Measurements from ENCODE around the gene DGKG.
A peak's percentile ranks its signal among the peaks of the same experiment; 100 is the strongest.

The DGKG gene

DNA sequence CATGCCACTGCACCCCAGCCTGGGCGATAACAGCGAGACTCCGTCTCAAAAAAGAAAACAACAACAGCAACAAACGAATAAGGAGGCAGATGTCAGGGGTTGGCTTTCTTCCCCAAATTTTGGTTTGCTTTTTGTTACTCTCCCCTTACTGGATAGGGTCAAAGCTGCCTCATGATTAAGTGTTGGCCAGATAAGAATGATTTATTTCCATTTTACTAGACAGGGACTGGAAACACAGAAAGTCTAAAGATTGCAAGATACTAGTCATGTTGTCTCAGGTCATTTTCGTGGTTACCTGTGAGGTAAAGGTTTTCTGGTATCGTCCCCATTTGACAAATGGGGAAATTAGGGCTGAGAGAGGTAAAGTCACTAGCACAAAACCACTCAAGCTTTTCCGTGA lies 234.6 kb downstream of the DGKG start:
- no peak overlapping the region for H3K4me3 Mint-ChIP-seq
- no peak overlapping the region for H3K27ac Mint-ChIP-seq
- no peaks in the 10 kb centered on the region for H3K9me3 Mint-ChIP-seq
- no peaks in the 10 kb centered on the region for H3K36me3 Mint-ChIP-seq
- H3K4me1 Mint-ChIP-seq: no peaks in the 10 kb centered on the region
- peaks cover 9% of the 10 kb centered on the region for H3K27me3 Mint-ChIP-seq

DNA sequence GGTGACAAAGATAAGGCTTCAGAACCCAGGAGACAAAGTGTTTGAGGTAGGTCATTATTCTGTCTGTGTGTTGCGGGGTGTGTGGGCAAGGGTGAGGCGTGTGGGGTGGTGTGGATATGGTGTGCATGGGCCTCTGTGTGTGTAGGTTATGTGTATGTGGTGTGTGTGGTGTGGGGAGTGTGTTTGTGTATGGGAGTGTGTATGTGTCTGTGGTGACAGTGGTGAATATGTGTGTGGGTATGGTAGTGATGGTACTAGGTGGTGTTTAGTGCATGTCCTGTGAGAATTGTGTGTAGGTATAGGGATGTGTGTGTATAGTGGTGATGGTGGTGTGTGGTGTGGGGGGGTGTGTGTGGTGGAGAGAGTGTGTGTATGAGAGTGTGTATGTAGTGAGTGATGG lies 236.9 kb downstream of the DGKG start:
- Mint-ChIP-seq H3K27ac (no peak overlapping the region), H3K4me1 (no peaks in the 10 kb centered on the region), H3K4me3 (no peak overlapping the region), H3K36me3 (no peaks in the 10 kb centered on the region), H3K9me3 (no peaks in the 10 kb centered on the region), H3K27me3 (peaks cover 10% of the 10 kb centered on the region)

DNA sequence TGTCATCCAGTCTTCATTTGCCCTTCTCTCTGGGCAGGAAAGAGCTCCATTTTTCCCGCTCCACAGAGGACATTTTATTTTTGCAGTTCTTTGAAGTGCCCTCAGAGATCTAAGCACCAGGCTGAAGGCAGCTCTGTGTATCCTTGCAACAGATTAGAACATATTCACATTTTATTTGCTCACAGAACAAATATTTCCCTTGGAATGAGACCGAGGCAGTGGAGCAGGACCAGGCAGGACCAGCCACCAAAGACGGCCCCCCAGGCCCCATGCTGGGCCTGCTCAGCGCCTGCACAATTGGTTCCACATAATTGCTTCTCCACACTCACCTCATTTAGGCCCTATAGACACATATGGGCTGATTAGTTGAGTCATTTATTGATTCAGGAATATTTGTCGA lies 237.4 kb downstream of the DGKG start:
- Mint-ChIP-seq H3K36me3 (no peaks in the 10 kb centered on the region), H3K4me3 (no peak overlapping the region), H3K9me3 (no peaks in the 10 kb centered on the region), H3K27ac (no peak overlapping the region), H3K4me1 (no peaks in the 10 kb centered on the region), H3K27me3 (peaks cover 9% of the 10 kb centered on the region)

DNA sequence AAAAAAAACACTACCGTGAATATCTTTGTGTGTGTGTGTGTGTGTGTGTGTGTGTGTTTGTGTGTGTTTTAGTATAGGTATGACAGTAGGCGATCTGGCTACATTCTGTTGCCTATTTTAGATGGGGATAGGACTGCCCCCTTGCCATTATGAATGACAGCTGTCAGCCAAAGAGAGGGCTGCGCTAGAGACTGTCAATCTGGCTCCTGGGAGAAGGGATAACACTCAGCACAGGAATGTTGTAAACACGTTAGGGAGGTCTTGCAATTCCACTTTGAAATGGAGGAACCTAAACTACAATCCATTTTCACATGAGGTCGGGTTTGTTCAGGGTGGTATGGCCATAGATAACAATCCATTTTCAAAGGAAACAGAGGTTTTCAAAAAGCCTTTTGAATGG lies 239.0 kb downstream of the DGKG start:
- H3K9me3 Mint-ChIP-seq: no peaks in the 10 kb centered on the region
- H3K27ac Mint-ChIP-seq: no peak overlapping the region
- peaks cover 18% of the 10 kb centered on the region for H3K27me3 Mint-ChIP-seq
- H3K4me3 Mint-ChIP-seq: no peak overlapping the region
- no peaks in the 10 kb centered on the region for H3K36me3 Mint-ChIP-seq
- H3K4me1 Mint-ChIP-seq: no peaks in the 10 kb centered on the region

DNA sequence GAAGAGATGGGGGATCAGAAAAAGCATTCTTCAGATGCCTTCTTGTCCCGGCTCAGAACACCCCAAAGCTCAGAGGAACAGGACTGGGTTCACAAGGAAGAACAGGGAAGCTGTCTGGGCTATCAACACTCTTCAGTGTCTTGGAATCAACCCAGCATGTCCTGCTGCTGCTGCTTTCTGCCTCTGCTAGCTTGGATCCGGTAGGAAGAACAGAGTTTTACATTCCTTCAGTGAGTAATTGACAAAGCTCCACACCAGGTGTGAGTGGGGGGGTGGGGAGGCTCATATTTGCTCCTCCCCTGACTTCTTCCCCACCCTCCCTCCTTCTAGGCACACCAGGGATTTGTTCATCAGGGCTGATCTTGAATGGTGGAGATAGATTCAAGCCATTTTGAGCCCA lies 240.1 kb downstream of the DGKG start:
- Mint-ChIP-seq H3K9me3 (no peaks in the 10 kb centered on the region), H3K36me3 (no peaks in the 10 kb centered on the region), H3K27ac (no peak overlapping the region), H3K4me1 (no peaks in the 10 kb centered on the region), H3K27me3 (peaks cover 23% of the 10 kb centered on the region), H3K4me3 (no peak overlapping the region)

DNA sequence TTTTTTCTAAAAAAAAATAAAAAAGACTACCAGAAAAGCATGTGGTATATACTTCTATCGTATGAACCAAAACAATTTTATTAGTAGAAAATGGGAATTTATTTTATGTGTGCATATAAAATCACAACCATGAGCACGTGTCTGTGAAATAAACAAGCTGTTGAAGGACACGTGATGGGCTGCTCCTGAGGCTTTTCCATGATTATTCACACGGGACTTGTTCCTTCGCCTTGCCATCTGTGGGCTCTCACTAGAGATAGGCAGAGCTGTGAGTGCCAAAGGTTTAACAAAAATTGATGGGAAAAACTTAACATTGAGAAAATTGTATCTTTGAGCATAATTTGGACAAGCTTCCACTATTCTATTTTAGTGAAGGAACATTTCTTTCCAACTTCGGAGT lies 240.8 kb downstream of the DGKG start:
- no peak overlapping the region for H3K4me3 Mint-ChIP-seq
- H3K9me3 Mint-ChIP-seq: no peaks in the 10 kb centered on the region
- H3K36me3 Mint-ChIP-seq: no peaks in the 10 kb centered on the region
- no peaks in the 10 kb centered on the region for H3K4me1 Mint-ChIP-seq
- no peak overlapping the region for H3K27ac Mint-ChIP-seq
- H3K27me3 Mint-ChIP-seq: peaks cover 26% of the 10 kb centered on the region

DNA sequence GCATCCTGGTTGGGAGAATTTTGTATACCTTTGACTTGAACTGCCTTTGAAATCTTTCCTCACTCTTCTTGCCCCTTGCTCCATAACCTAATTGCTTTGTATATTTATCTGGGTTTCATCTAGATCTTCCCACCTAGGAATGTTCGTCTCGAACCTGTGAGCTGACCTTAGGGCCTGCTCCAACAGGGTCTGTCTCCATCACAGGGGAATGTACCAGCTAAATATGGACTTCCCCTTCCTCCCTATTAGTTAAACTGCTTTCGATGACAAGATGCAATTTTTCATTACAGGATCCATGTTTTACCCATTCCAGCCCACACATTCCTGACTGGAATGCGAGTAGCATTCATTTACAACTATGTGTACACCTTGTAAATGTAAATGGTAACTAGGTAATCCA lies 242.5 kb downstream of the DGKG start:
- H3K4me1 Mint-ChIP-seq: no peaks in the 10 kb centered on the region
- no peak overlapping the region for H3K4me3 Mint-ChIP-seq
- H3K27ac Mint-ChIP-seq: no peak overlapping the region
- peaks cover 31% of the 10 kb centered on the region for H3K27me3 Mint-ChIP-seq
- no peaks in the 10 kb centered on the region for H3K9me3 Mint-ChIP-seq
- no peaks in the 10 kb centered on the region for H3K36me3 Mint-ChIP-seq

DNA sequence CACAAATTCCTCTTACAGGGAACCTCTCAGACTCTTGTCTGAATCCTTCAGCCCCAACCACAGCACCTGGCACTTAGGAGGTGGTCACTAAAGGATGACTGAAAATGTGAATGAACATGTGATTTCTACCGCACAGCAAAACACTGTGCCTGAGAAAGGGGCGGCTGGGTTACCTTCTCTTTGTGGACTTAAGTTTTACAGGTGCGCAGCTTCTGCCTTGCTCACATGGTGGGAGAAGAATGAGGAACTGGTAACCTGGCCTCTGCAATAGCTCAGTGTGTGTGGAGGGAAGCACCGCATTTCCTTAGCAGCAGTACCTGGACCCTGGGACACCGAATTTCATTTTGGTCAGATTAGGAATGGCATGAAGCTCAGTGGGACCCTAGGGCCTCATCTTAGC lies 243.3 kb downstream of the DGKG start:
- Mint-ChIP-seq H3K36me3 (no peaks in the 10 kb centered on the region), H3K27ac (no peak overlapping the region), H3K4me1 (no peaks in the 10 kb centered on the region), H3K9me3 (no peaks in the 10 kb centered on the region), H3K27me3 (peaks cover 33% of the 10 kb centered on the region), H3K4me3 (no peak overlapping the region)

DNA sequence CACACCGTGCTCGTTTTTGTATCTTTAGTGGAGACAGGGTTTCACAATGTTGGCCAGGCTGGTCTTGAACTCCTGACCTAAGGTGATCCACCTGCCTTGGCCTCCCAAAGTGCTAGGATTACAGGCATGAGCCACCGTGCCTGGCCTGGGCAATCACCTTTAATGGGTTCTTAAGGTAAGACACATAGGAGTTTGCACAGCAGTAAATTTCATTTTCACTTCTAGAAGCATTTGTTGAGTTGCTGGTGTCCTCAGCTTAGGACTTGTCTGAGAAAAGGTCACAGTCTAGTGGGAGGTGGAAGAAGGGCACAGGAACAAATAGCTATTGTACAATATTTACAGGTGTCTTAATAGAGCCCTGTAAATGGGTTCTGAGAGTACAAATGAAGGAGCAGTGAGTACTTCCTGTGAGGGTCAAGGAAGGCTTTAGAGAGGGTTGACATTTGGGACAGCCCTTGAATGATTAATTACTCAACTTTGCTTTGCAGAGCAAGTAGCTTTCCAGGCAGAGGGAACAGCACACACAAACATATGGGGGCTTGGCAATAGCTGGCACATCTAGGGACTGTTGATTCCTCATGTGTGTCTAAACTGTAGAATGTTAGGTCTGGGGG lies 244.4 kb downstream of the DGKG start:
- Mint-ChIP-seq H3K4me3 (no peak overlapping the region), H3K9me3 (no peaks in the 10 kb centered on the region), H3K27ac (no peak overlapping the region), H3K4me1 (no peaks in the 10 kb centered on the region), H3K27me3 (peaks cover 37% of the 10 kb centered on the region), H3K36me3 (no peaks in the 10 kb centered on the region)

DNA sequence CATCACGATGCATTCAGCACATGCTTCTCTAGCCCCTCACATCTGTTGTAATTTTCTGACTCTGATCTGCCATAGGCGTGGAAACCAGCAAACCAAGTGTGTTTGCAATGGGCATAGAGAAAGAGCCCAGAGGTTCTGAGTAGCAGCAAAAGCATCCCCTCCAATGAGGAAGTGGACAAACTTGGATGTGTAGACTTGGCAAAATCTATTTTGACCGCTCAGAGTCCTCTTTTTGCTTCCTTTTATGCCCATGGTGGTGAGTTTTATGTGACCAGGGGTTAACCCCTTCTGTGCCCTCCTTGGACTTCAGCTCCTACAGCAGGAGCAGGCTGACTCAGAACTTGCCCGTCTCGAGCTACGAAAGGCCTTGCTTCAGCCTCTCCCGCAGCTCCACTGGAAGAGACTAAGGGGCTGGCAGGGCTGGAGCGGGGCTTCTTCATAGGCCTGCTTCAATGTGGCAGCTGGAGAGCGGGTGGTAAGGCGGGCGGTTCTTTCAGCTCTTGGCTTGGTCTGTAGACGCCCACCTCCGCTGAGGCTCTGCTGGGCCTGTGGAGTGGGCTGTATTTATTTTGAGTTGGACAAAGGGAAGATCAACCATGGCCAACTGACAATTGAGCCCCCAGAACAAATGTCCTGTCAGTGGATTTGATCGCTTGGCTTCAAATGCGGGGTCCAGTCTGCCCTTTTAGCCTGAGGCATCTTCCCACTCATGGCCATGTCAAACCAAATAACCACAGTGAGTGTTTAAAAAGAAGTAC lies 246.6 kb downstream of the DGKG start:
- Mint-ChIP-seq H3K27me3 (peaks cover 55% of the 10 kb centered on the region), H3K36me3 (no peaks in the 10 kb centered on the region), H3K4me3 (no peak overlapping the region), H3K9me3 (no peaks in the 10 kb centered on the region), H3K27ac (no peak overlapping the region), H3K4me1 (peaks cover 9% of the 10 kb centered on the region)

DNA sequence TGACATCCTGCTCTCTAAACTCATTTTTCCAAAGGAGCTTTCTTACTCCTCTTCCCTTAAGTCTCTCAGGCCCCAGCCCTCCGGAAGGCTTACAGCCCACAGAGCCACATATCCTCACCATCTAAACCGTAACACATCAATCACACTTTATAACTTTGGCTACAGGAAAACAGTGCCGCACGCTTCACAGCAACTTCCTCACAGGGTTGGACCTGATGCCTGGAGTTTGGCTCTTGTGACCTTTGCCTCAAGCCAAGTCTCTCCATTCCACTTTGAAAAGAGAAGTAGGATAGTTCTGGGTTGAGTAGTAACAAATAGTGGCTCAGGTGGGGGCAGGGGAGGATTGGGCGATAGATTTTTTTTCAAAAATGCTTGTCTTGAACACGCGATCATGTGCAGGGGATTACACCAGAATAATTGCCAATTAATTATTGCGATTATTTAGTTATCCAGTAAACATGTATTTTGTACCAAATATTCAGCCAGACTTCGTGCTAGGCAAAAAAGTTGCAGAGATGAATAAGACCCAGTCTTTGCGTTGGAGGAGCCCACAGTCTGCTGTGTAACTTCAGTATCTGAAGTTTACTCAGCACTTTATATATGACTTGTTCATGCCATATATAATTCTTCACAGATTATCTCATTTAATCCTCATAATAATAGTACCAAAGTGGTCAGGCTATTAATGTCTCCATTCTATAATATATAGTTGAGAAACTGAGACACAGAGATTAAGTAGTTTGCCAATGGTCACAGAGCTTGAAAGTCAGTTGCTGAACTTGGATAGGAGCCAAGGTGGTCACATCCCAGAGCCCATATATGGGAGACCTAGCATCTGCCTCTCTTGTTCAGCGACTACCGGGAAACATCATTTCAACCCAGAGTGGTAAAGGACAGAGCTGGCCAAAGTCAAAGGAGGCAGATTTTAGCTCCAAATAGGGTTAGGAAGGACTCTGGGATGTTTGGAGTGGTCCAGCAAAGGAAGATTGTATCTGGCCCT lies 250.8 kb downstream of the DGKG start:
- Mint-ChIP-seq H3K4me3 (peak overlapping the region; percentile 76), H3K36me3 (no peaks in the 10 kb centered on the region), H3K27me3 (peaks cover 62% of the 10 kb centered on the region), H3K4me1 (peaks cover 36% of the 10 kb centered on the region), H3K27ac (peak overlapping the region; percentile 81), H3K9me3 (no peaks in the 10 kb centered on the region)

DNA sequence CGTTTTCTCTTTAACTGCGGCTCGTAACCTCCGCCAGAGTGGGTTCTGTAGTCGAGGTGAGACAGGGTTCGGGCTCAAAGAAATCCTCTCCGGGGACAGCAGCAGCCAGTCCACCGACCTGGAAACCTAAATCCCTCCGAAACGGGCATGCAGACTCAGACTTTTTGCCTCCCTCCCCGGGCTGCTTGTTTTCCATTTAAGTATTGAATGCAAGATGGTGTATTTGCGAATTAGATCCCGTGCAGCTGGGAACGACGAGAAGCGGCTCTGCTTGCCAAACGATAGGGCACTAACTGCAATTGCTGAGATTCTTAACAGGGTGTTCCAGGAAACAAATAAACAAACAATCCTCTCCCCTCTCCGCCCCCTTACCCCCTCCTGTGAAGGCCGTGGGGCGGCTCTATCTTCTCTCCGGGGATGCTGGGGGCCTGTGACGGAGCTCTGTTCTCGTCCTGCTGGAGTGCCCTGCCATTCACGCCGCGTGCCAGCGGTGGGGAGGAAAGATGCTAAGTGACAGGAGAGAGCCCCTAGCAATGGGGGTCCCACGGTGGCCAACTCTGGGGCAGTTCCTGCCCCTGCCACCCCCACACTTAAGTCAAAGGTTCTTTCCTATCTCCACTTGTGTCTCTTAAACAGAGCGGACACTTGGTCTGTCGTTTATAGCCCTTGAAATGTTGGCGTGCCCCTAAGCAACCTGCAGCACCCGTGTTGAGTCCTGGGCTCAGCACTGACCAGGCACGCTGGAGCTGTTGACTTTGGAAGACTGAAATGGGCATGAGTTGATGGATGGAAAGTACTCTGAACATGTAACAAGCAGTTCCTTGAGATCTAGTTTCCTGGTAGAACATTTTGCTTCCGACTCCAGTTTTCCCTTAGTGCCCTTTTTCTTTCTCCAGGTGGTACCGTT lies 251.9 kb downstream of the DGKG start:
- H3K4me1 Mint-ChIP-seq: peaks cover 36% of the 10 kb centered on the region
- H3K4me3 Mint-ChIP-seq: peak overlapping the region; percentile 92
- no peak overlapping the region for H3K27ac Mint-ChIP-seq
- H3K9me3 Mint-ChIP-seq: no peaks in the 10 kb centered on the region
- no peaks in the 10 kb centered on the region for H3K36me3 Mint-ChIP-seq
- peaks cover 66% of the 10 kb centered on the region for H3K27me3 Mint-ChIP-seq

DNA sequence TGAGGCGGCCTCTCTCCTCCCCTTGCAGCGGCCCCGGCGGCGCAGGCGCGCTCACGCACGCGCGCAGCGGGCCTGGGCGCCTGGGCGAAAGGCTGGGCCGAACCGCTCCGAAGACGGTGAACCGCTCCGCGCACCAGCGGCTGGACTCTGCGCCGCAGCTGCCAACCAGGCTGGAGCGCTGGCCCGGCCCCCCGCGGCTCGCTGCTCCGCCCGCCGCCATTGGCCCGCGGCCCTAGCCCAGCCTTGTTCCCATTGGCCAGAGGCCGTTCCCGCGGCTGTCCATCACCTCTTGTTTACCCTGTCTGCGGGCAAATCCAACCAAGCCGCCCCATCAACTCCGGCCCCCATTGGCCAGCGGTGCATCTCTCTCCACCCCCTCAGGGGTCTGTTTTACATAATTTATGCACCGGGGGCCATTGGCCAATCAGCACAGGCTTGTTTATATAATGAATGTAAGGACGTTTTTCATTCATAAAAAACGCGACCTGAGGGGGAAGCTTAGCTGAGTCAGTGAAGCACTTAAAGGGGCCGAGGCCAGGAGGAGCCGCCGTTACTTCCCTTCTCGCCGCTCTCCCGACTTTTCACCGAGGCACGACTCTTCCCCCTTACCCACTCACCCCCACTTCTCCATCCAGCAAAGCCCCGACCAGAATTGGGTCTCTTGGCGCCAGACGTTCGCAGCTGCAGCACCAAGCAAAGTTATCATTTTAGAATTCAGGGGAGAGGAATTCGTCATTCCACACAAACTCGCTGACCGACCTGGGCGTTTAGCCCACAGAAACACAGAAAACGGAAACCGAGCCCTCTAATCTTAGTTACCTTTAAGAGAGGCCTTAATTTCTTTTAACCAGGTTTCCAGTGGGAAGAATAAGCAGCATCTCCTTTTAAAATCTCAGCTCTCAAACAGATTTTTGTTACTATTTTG lies 252.8 kb downstream of the DGKG start, which contains the start of gene ETV5:
TSS of gene ETV5 (minus strand) at position 149 of the 925 bp plus-strand sequence. CDS start 3,221 bp downstream, outside the sequence.
- H3K4me3 Mint-ChIP-seq: peak within 1 kb of the TSS; percentile 92
- H3K9me3 Mint-ChIP-seq: no peaks in the 10 kb centered on the region
- peaks cover 36% of the 10 kb centered on the region for H3K4me1 Mint-ChIP-seq
- H3K36me3 Mint-ChIP-seq: no peaks in the 10 kb centered on the region
- H3K27me3 Mint-ChIP-seq: peaks cover 66% of the 10 kb centered on the region
- peak within 1 kb of the TSS; percentile 76 for H3K27ac Mint-ChIP-seq

All from activated naive CD4-positive, alpha-beta T cell treated with anti-CD3 and anti-CD28 coated beads, Interleukin-2, amount 50 U/mL, for 24 hours (primary cell).